ENCODE results near the gene CXCR6.

Gene CXCR6

DNA sequence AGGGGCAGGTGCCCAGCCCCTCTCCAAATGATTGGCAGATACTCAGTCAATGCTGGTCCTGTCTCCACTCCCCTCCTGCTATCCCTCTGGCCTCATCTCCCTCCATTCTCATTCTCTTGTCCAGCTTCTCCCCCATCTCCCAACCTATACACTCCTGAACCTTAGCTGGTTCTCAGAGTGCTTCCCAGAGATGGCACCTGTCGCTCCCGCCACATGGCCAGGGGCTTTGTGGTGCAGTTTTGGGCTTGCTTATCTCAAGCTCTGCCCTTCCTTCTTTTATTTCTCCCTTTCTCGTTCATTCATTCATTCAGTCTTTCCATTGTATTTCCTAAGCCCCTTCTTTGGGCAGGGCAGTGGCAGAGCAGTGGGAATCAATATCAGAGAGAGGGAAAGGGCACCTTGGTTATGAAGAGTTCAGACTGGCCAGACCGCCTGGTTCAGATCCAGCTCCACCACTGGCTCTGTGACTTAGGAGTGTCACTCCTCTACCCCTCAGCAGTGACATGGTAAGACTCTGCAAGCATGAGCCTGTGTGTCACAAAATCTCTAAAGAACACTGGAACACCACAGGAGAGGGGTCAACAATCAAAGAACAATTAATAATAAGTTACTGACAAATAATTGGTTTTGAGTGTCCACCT, 20.2 kb upstream of the CXCR6 start:
- no peak for DNase-seq (ENCODE audit: low spot score)

DNA sequence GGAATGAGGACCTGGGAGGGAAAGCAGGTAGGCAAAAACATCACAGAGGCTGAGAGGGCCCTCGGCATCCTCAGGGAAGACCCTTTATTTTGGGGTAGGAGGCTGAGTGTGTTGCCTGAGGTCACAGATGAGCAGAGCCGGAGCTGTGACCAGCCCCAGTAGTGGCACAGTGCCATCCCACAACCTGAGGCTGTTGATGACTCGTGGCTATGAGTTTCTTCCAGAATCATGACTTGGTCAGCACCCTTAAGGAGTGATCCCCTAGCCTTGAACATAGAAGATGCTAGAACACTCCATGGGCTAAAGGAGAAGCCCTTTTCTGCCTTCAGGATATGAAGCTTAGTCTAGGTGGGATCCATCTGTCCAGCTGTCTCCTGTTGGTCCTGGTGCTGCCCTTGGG, 19.5 kb upstream of the CXCR6 start:
- DNase-seq (ENCODE audit: low spot score), result no peak

DNA sequence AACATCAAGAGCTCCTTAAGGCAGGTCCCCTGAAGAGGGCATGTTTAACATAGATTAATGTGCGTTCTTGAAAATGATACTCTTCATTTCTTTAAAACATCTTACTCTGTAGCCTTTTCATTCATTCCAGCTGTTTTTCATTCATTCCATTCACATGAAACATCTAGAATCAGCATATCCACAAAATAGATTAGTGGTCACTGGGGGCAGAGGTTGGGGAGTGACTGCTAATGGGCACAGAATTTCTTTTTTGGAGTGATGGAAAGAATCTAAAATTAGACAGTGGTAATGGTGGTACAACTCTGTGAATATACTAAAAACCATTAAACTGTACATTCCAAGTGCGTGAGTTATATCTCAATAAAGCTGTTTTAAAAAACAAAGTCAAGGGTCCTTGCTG, 15.4 kb upstream of the CXCR6 start:
- DNase-seq (ENCODE audit: low spot score), result no peak

GRCh38 chr3:45929042-45929679, 14.1 kb upstream of the CXCR6 start:
- no peak for DNase-seq (ENCODE audit: low spot score)

GRCh38 chr3:45931496-45931895, 11.8 kb upstream of the CXCR6 start:
- DNase-seq (ENCODE audit: low spot score), result no peak

DNA sequence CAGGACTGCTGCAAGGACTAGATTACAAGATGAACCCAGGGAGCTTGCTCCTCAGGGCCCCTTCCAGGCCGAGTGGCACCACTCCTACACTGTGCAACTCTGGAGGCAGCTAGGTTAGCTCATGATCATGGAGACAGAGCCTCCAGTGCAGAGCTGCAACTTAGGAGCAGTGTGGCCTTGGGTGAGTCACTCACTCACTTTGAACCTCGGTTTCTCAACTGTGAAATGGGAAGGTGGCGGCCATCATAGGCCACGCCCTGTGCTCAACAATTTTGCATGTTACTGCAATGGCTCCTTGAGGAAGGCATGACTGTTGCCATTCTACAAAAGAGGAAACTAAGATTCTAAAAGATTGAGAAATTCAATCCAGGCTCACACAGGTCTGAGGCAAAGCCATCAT, 11.2 kb upstream of the CXCR6 start:
- no peak for DNase-seq (ENCODE audit: low spot score)

GRCh38 chr3:45933591-45933990, 9.7 kb upstream of the CXCR6 start:
- no peak for DNase-seq (ENCODE audit: low spot score)

DNA sequence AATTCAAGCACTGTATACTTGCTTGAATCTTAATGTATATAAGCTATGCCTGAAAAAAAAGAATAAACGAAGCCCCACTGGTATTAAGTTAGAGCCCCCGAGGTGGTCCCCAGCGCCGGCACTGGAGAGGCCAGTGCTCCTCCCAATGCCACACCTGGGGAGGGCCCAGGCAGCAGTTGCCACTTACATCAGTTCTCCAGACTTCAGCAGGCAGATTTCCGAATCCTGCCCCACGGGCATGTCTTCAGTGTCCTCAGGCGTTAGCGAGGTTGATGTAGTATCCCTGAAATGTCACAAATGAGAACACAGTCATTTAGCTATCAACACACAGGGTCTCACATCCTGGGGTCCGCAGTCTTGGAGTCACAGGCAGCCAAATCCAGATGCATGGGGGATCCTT, 7.0 kb upstream of the CXCR6 start:
- no peak for DNase-seq (ENCODE audit: low spot score)

DNA sequence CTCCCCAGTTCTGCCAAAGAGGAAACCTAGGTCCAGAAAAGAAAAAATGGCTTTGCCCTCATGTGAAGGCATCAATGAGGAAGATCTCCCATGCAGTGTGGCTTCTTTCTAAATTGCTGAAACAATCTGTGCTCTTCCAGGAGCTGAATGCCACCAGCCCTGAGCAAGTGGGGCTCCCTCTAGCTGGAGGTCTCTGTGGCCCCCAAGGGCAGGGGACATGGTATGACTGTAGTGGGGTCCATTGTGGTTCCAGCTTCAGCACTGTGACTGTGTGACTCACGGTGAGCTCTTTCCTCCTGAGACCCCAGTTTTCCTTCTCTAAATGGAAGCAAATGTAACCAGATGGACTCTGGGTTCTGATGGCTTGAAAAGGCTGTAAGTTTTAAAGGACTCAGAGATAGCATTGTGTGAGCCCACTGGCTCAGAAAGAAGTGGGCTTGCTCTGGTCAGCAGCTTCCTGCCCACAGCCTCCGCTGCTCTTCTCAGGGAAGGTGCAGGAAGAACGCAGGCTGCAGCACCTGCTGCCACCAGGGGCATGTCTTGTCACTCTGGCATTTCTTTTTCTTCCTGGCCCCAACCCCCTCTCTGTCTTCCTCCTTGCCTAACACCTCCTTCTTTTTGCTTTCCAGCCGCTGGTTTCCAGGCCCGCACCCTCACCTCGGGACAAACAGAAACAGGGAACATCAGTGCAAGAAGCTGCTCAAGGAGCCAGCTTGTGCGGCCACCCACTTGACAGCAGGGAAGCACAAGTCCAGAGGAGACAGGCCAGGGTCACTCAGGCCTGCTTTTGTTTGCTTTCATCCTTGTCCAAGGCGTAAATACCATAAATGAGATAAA, 5.8 kb upstream of the CXCR6 start:
- DNase-seq (ENCODE audit: low spot score), result no peak

DNA sequence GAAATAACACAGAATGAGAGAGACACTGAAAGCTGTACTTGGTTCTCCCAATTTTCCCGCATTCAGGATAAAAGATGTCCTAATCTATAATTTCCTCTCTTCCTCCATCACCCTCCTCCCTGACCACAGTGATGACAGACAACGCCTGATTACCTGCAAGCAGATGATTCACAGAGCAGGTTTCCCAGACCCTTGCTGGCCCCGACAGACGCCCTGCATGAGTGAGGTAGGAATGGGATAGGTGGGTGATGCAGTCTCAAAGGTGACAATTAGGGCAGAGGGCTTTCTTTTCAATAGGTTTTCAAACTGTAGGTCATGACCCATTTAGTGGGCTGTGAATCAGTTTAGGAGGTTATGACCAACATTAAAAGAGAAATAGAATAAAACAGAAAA, 5.2 kb upstream of the CXCR6 start:
- no peak for DNase-seq (ENCODE audit: low spot score)

- DNase-seq (ENCODE audit: low spot score), result peak; percentile 90
These were observed 4.4 kb upstream of the CXCR6 start for GRCh38 chr3:45938864-45939263.

DNA sequence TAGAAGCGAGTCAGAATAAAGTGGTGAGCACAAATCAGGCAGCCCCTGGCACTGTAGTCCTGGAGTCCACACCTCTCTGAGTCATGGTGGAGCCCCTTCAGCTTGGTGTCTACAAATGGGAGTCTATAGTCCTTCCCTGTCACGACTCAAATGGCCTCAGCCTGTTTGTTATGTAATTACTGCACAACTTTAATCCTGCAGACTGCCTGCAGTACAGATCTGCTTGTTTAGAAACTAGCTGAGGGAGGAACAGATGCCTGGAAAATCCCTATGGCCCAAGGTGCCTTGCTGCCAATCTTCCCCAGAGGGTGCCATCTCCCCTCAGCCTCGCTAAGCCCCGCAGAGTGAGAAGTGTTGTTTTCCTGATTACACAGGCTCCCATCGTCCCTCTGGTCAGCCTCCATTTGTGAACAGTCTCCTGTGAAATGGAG, 3.9 kb upstream of the CXCR6 start:
- no peak for DNase-seq (ENCODE audit: low spot score)

DNA sequence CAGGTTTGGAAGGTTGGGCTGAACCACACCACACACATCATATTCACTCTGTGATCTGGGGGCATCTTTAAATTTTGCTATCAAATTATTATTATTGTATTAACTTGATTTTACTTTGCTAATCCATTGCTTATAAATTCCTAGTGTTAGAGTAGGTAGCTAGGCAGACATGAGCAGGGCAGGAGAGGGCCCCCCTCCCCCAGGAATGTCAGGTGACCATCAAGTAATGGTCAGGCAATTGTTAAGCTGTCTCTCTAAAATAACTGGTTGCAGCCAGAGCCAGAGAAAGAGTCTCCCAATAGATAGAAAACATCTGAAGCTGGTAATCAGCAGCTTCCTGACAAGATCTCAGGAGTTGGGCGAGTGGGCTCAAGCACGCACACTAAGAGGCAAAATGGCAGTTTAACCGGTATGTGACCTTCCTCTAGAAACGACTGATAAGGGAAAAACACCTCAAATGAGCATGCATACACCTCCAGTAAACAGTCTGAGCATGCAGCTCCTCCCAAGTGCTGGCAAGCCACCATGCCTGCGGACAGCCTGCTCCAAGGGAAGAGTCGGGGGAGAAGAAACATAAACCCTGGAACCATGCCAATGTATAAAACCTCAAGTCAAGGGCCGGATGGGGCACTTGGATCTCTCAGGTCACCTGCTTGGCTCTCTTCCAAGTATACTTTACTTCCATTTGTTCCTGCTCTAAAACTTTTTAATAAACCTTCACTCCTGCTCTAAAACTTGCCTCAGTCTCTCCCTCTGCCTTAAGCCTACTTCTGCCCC, 3.1 kb upstream of the CXCR6 start:
- DNase-seq (ENCODE audit: low spot score), result no peak

- no peak for DNase-seq (ENCODE audit: low spot score)
These were observed 2.4 kb upstream of the CXCR6 start for GRCh38 chr3:45940781-45941365.

DNA sequence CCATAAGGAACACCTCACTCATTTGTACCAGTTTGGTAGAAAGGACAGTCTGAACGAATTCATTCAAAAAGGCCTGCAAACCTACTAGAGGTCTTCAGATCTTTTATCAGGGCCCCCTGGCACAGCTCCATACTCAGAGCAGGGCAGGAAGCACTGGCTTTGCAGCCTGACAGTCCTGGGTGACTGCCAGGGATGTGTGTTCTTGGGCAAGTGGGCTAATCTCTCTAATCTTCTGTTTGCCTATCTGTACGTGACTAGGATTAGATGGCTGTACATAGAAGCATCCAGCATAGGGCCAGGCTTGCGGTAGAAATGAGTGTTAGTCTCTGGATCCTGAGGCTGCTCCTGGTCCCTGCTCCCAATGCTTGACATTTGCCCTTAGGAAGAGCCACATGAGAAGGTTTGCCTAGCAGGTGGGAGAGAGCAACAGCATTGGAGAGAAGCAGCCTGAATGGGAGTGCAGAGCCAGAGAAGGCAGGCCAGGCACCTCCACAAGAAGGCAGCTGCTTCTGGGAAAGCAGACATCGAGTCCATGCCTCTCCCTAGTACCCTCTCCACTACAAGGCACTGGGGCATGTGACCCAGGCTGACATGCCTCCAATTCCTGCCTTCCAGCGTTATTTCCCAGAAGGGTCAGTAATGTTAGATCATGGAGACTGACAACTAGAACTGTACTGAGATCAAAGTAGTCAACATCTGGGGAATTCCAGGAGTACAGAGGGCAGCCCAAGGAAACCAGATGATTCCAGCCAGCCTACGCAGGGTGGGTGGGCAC, 1.0 kb upstream of the CXCR6 start:
- no peak for DNase-seq (ENCODE audit: low spot score)

- no peak for DNase-seq (ENCODE audit: low spot score)
These were observed 1.8 kb downstream of the CXCR6 start for GRCh38 chr3:45944830-45945620.

- no peak for DNase-seq (ENCODE audit: low spot score)
These were observed 3.0 kb downstream of the CXCR6 start for GRCh38 chr3:45946307-45946706.

DNA sequence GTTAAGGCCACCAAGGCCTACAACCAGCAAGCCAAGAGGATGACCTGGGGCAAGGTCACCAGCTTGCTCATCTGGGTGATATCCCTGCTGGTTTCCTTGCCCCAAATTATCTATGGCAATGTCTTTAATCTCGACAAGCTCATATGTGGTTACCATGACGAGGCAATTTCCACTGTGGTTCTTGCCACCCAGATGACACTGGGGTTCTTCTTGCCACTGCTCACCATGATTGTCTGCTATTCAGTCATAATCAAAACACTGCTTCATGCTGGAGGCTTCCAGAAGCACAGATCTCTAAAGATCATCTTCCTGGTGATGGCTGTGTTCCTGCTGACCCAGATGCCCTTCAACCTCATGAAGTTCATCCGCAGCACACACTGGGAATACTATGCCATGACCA, 3.6 kb downstream of the CXCR6 start:
- no peak for DNase-seq (ENCODE audit: low spot score)

DNA sequence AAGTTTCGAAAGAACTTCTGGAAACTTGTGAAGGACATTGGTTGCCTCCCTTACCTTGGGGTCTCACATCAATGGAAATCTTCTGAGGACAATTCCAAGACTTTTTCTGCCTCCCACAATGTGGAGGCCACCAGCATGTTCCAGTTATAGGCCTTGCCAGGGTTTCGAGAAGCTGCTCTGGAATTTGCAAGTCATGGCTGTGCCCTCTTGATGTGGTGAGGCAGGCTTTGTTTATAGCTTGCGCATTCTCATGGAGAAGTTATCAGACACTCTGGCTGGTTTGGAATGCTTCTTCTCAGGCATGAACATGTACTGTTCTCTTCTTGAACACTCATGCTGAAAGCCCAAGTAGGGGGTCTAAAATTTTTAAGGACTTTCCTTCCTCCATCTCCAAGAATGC, 4.1 kb downstream of the CXCR6 start:
- no peak for DNase-seq (ENCODE audit: low spot score)

DNA sequence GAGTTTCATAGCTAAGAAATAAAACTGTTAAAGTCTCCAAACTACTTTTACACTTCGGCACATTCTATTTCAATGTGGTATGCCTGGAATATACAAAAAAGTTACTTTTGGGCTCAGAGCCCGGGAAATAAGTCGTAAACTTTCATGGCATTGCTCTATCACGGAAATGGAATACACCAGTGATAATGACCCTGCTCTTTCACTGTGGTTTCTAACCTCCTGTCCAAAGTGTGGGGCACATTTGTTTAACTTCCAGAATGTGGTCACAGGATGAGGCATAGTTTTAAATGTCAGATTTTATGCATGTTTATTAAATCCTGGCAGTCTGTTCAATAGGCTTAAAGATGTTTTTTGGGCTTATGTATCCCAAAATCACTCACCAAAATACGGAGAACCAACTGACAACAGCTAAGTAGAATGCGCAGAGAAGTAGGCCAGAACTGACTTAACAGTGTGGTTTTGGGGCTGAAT, 5.1 kb downstream of the CXCR6 start:
- no peak for DNase-seq (ENCODE audit: low spot score)

All from globus pallidus (tissue), 1 donor.